Testis (tissue), 2 donors: ENCODE results near the gene DSTN.

Experiments
- POLR2A ChIP-seq: fragments of 450-650 bp; IDR thresholded peaks from one replicate; pipeline ENCODE4 v1.6.1; 2017; ENCODE audit warnings: antibody characterized with exemption, mild to moderate bottlenecking, moderate library complexity
- TF ChIP-seq, protein P1 (sequence below), 3 experiments: fragments of 450-650 bp in 2 of 3; fragments of 200-600 bp in 1 of 3; sonication (generic) in 1 of 3; IDR thresholded peaks; one replicate each; pipeline ENCODE4 v1.5.1; 2016 to 2019; ENCODE audit warnings: antibody characterized with exemption in 3 of 3, mild to moderate bottlenecking in 2 of 3, moderate library complexity in 1 of 3

DNA sequence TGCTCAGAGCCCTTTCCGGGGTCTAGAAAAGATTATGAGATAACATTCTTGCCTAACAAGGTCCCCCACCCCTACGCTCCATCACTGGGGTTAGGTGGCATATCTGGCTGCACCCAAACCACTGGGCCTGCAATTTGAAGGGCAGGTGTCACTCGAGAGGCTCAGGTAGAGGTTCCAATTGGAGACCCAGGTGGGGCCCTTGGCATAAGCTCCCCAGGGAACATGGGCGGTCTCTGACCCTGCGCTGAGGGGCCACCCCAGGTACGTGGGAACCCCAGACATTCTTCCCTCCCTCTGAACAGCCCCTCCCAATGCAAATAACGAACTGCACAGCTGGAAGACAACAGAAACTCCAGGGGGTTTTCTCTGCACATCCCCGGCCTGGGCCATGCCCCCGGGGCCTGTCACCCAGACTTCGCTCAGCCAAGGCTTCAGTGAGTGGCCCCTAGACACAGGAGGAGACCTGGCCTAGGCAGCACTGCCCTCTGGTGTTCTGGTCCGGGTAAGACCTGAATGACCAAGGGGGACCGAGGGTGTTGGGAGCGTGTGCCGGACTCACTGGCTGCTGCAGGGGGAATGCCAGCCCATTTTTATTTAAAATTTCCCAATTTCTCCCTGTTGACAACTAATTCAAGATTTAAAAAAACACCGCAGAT, 47.5 kb downstream of the DSTN start:
- TF ChIP-seq, protein P1, sequence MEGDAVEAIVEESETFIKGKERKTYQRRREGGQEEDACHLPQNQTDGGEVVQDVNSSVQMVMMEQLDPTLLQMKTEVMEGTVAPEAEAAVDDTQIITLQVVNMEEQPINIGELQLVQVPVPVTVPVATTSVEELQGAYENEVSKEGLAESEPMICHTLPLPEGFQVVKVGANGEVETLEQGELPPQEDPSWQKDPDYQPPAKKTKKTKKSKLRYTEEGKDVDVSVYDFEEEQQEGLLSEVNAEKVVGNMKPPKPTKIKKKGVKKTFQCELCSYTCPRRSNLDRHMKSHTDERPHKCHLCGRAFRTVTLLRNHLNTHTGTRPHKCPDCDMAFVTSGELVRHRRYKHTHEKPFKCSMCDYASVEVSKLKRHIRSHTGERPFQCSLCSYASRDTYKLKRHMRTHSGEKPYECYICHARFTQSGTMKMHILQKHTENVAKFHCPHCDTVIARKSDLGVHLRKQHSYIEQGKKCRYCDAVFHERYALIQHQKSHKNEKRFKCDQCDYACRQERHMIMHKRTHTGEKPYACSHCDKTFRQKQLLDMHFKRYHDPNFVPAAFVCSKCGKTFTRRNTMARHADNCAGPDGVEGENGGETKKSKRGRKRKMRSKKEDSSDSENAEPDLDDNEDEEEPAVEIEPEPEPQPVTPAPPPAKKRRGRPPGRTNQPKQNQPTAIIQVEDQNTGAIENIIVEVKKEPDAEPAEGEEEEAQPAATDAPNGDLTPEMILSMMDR (IDR thresholded peaks at IDR 0.05), result peak; percentile 19 to 71 (median 62)
- no peak for TF ChIP-seq POLR2A
